Mesothelial cell of epicardium (in vitro differentiated cells): ENCODE results near the gene GIPC3. TPM values are rescaled to one million over a fixed set of nuclear protein-coding genes. Genes with fewer than 3 reads are reported as not detected.

Experiments used
- DNase-seq, 2 experiments: peaks; one replicate each; pipeline ENCODE4 v3.0.0; 2021; ENCODE audit warnings: low spot score in 2 of 2; ENCODE audit not compliant: unreplicated experiment in 2 of 2
- H3K27ac Mint-ChIP-seq: 2 replicates; pipeline ENCODE4 v1.8.0; 2021; ENCODE audit warnings: mixed read lengths
- H3K27me3 Mint-ChIP-seq: 2 replicates; pipeline ENCODE4 v1.8.0; 2021; ENCODE audit warnings: low read depth, mixed read lengths
- H3K36me3 Mint-ChIP-seq: 2 replicates; pipeline ENCODE4 v1.8.0; 2021; ENCODE audit warnings: mixed read lengths
- H3K4me1 Mint-ChIP-seq: 2 replicates; pipeline ENCODE4 v1.8.0; 2021; ENCODE audit warnings: mixed read lengths
- H3K4me3 Mint-ChIP-seq: 2 replicates; pipeline ENCODE4 v1.8.0; 2021; ENCODE audit warnings: mild to moderate bottlenecking, moderate library complexity, mixed read lengths
- H3K9me3 Mint-ChIP-seq: 2 replicates; pipeline ENCODE4 v1.8.0; 2021; ENCODE audit warnings: mixed read lengths
- total RNA-seq: library from RNA; stranded (reverse); gene quantifications from 3 replicates; pipeline ENCODE4 v1.2.1, GENCODE V29; 2021
- TF ChIP-seq, protein P1 (sequence below): fragments of 200-600 bp; sonication (generic); IDR thresholded peaks from one replicate; pipeline ENCODE4 v1.5.0; 2021; ENCODE audit warnings: antibody characterized with exemption; ENCODE audit not compliant: unreplicated experiment

GIPC3 gene
- total RNA-seq, 1 donor from 2014 or later, result 0.07 TPM

DNA sequence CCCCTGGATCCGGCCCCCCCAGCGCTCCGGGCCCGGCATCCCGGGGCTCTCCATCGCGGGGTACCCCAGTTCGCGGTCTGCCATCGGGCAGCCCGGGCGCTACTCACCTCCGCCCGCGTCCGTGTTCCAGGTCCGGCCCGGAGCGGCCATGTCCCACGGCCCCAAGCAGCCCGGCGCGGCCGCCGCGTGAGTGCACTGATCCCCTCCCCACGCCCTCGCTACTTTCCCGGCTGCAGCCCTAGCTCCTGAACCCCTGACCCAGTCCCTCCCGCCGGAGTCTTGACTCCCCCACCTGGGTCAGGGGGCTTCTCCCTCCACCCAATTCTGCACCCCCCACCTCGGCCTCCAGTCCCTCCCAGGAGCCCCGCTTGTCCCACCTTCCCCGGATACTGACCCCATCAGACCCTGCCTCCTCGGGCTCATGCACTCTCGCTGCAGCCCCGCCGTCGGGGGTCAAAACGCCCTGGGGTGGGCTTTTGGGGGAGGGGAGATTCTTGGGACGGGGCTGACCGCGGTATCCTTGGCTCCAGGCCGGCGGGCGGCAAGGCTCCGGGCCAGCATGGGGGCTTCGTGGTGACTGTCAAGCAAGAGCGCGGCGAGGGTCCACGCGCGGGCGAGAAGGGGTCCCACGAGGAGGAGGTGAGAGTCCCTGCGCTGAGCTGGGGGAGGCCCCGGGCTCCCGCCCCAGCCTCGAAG is 12.0 kb upstream of the GIPC3 start:
- DNase-seq, result peak in 1 of 2 experiments; percentile 52
- H3K4me3 Mint-ChIP-seq, result peak overlapping the region; percentile 74
- no peak overlapping the region for H3K27ac Mint-ChIP-seq
- peaks cover 11% of the 10 kb centered on the region for H3K36me3 Mint-ChIP-seq
- peaks cover 19% of the 10 kb centered on the region for H3K4me1 Mint-ChIP-seq
- TF ChIP-seq, protein P1, sequence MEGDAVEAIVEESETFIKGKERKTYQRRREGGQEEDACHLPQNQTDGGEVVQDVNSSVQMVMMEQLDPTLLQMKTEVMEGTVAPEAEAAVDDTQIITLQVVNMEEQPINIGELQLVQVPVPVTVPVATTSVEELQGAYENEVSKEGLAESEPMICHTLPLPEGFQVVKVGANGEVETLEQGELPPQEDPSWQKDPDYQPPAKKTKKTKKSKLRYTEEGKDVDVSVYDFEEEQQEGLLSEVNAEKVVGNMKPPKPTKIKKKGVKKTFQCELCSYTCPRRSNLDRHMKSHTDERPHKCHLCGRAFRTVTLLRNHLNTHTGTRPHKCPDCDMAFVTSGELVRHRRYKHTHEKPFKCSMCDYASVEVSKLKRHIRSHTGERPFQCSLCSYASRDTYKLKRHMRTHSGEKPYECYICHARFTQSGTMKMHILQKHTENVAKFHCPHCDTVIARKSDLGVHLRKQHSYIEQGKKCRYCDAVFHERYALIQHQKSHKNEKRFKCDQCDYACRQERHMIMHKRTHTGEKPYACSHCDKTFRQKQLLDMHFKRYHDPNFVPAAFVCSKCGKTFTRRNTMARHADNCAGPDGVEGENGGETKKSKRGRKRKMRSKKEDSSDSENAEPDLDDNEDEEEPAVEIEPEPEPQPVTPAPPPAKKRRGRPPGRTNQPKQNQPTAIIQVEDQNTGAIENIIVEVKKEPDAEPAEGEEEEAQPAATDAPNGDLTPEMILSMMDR, result no peak
- H3K9me3 Mint-ChIP-seq, result no peaks in the 10 kb centered on the region
- H3K27me3 Mint-ChIP-seq, result peaks cover 22% of the 10 kb centered on the region

DNA sequence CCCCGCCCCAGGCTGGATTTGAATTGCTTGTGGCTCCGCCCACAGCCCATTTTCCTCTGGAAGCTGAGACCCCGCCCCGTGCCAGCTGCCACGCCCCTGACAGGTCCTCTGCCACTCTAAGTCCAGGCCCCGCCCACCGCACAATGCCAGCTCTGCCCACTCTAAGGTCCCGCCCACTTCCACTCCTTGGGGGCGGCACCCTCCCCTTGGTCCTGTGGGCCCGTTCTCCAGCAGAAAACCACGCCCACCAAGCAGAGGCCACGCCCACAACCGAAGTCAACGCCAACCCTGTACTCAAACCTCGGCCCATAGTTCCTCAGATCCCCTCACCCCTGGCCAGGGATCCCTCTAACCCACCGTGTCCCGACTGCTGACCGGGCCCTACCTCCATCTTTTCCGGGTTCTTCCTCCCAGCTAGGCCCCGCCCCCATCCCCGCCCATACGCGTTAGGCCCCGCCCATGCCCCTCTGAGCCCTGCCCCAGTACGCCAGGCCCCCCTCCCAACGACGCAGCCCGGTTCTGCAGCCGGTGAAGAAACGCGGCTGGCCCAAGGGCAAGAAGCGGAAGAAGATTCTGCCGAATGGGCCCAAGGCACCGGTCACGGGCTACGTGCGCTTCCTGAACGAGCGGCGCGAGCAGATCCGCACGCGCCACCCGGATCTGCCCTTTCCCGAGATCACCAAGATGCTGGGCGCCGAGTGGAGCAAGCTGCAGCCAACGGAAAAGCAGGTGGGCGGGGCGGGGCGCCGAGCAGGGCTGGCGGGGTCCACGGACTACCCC is 11.2 kb upstream of the GIPC3 start:
- peak; percentile 77 to 81 for DNase-seq
- H3K27ac Mint-ChIP-seq, result no peak overlapping the region
- H3K4me3 Mint-ChIP-seq, result peak overlapping the region; percentile 74
- H3K36me3 Mint-ChIP-seq, result peaks cover 11% of the 10 kb centered on the region
- TF ChIP-seq, protein P1, result no peak
- peaks cover 19% of the 10 kb centered on the region for H3K4me1 Mint-ChIP-seq
- no peaks in the 10 kb centered on the region for H3K9me3 Mint-ChIP-seq
- peaks cover 26% of the 10 kb centered on the region for H3K27me3 Mint-ChIP-seq

DNA sequence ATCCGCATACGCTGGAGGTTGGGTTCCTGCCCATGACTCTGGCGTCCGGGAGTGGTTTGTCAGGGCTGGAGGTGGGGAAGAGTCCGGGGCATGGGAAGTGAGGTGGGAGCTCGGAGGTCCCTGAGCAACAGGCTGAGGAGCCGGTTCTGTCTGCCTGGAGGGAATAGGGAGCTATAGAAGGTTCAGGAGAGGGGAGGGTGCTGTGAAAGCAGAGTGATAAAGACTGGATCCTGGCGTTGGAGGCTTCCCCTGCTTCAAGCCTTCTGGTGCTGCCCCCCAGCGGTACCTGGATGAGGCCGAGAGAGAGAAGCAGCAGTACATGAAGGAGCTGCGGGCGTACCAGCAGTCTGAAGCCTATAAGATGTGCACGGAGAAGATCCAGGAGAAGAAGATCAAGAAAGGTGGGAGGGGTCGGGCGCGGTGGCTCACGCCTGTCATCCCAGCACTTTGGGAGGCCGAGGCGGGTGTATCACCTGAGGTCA is 10.0 kb upstream of the GIPC3 start:
- TF ChIP-seq, protein P1, result no peak
- Mint-ChIP-seq H3K4me1 (peaks cover 19% of the 10 kb centered on the region), H3K4me3 (peak overlapping the region; percentile 55), H3K9me3 (no peaks in the 10 kb centered on the region), H3K27ac (no peak overlapping the region), H3K27me3 (peaks cover 34% of the 10 kb centered on the region), H3K36me3 (peaks cover 11% of the 10 kb centered on the region)
- no peak for DNase-seq

DNA sequence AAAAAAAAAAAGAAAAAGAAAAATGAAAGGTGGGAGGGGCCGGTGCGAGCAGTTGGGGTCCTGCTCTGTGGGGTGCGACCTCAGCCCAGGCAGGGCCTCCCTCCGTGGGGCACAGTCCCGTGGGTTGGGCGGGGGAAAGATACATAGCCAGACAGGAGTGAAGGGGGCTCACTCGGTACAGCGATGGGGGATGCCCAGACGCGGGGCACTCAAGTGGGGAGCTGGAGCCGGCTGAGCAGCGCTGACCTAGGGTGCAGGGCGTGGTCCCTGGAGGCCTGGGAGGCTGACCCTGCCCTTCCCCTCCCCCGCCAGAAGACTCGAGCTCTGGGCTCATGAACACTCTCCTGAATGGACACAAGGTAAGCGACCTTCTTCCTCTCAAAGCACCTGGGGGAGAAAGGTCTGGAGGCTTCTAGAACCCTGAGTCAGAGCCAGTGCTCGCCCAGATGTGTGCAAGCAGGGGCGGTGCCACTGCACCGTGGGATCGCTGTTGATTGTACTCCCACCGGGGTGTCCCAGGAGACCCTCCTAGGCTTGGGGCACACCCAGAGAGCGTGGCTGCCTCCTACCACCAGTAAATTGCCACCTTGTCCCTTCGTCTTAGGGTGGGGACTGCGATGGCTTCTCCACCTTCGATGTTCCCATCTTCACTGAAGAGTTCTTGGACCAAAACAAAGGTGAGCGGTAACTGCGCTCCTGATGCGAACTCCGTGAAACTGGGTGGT is 9.2 kb upstream of the GIPC3 start:
- Mint-ChIP-seq H3K4me3 (peak overlapping the region; percentile 58), H3K27ac (no peak overlapping the region), H3K27me3 (peaks cover 34% of the 10 kb centered on the region), H3K4me1 (peaks cover 19% of the 10 kb centered on the region), H3K9me3 (no peaks in the 10 kb centered on the region), H3K36me3 (peaks cover 11% of the 10 kb centered on the region)
- TF ChIP-seq, protein P1, result no peak
- DNase-seq, result no peak

GRCh38 chr19:3576696-3577443 is 8.4 kb upstream of the GIPC3 start:
- no peak overlapping the region for H3K27ac Mint-ChIP-seq
- H3K4me1 Mint-ChIP-seq, result peaks cover 16% of the 10 kb centered on the region
- H3K4me3 Mint-ChIP-seq, result peak overlapping the region; percentile 58
- no peaks in the 10 kb centered on the region for H3K9me3 Mint-ChIP-seq
- peaks cover 11% of the 10 kb centered on the region for H3K36me3 Mint-ChIP-seq
- peak; percentile 60 to 63 for DNase-seq
- H3K27me3 Mint-ChIP-seq, result peaks cover 34% of the 10 kb centered on the region
- TF ChIP-seq, protein P1, result no peak
